ENCODE results near the gene MIAT. TPM values are rescaled to one million over a fixed set of nuclear protein-coding genes. Genes with fewer than 3 reads are reported as not detected.

MIAT gene
- total RNA-seq, 4 donors from 2014 or later, result 0.05 to 1.1 (median 0.41) TPM

DNA sequence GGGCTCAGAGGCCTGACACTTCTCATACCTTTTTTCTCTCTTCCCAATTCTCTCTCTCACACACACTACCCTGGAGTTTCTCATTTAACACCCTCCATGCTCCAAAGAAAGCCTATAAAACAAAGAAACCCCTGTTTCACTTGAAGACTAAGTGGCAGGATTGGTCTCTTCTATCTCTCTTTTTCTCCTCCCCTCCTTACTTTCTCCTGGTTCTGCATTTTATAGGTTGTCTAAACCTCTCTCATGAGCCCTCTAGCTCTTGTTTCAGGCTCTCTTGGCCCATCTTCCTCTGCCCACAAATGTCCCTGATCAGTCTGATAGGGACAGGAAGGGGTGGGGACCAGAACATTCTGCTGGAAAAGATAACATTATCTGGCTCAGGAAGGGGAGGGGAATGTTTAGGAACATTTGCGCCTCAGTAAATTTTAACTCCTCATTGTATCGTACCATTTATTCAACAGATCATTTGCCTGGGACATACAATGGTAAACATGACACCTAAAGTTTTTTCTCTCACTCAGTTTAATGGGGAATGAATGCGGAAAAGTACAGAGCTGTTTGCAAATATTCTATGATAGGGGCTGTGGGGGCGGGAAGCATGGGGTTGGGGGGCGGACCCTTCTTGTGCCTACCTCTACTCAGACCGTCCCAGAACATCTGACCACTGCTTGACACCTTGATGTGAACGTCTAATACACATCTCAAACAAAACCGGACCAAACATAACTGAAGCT is 24.8 kb upstream of the MIAT start:
- Histone ChIP-seq H3K27me3 (peaks cover 35% of the 10 kb centered on the region), H3K4me3 (no peak overlapping the region), H3K36me3 (no peaks in the 10 kb centered on the region), H3K4me1 (no peaks in the 10 kb centered on the region), H3K27ac (peak overlapping the region in 1 of 4 donors; percentile 10), H3K9me3 (peaks cover 0 to 9% (median 0%) of the 10 kb centered on the region in 3 donors)
- TF ChIP-seq POLR2A (IDR thresholded peaks at IDR 0.05) (no peak), EP300 (IDR thresholded peaks at IDR 0.05) (no peak), POLR2AphosphoS5 (IDR thresholded peaks at IDR 0.05) (no peak)
- TF ChIP-seq, protein P1, sequence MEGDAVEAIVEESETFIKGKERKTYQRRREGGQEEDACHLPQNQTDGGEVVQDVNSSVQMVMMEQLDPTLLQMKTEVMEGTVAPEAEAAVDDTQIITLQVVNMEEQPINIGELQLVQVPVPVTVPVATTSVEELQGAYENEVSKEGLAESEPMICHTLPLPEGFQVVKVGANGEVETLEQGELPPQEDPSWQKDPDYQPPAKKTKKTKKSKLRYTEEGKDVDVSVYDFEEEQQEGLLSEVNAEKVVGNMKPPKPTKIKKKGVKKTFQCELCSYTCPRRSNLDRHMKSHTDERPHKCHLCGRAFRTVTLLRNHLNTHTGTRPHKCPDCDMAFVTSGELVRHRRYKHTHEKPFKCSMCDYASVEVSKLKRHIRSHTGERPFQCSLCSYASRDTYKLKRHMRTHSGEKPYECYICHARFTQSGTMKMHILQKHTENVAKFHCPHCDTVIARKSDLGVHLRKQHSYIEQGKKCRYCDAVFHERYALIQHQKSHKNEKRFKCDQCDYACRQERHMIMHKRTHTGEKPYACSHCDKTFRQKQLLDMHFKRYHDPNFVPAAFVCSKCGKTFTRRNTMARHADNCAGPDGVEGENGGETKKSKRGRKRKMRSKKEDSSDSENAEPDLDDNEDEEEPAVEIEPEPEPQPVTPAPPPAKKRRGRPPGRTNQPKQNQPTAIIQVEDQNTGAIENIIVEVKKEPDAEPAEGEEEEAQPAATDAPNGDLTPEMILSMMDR (IDR thresholded peaks at IDR 0.05), result no peak
- peak; percentile 51 for ATAC-seq
- WGBS, 2 donors (ENCODE audit: low coverage in 1 of 2), result 37 to 56% methylated on average over 8 of the region's 8 CpGs

DNA sequence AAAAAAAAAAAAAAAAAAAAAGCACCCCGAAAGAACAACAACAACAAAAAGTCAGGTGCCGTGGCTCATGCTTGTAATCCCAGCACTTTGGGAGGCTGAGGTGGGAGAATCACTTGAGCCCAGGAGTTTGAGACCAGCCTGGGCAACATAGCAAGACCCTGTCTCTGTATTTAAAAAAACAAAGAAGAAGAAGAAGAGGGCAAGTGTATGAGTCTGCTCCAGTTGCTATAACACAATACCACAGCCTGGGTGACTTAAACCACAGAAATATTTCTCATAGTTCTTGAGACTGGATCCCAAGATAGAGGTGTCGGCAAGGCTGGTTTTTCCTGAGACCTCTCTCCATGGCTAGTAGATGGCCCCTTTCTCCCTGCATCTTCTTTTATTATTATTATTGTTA is 23.2 kb upstream of the MIAT start:
- Histone ChIP-seq H3K9me3 (peaks cover 0 to 9% (median 0%) of the 10 kb centered on the region in 3 donors), H3K27me3 (peaks cover 51% of the 10 kb centered on the region), H3K36me3 (no peaks in the 10 kb centered on the region), H3K27ac (no peak overlapping the region), H3K4me3 (no peak overlapping the region), H3K4me1 (no peaks in the 10 kb centered on the region)
- TF ChIP-seq EP300 (IDR thresholded peaks at IDR 0.05) (no peak), POLR2A (IDR thresholded peaks at IDR 0.05) (no peak), POLR2AphosphoS5 (IDR thresholded peaks at IDR 0.05) (no peak)
- TF ChIP-seq, protein P1 (IDR thresholded peaks at IDR 0.05), result no peak
- no peak for ATAC-seq
- WGBS, 2 donors (ENCODE audit: low coverage in 1 of 2), result 80 to 86% methylated on average over 1 to 3 of the region's 3 CpGs

GRCh38 chr22:26635117-26635516 is 22.3 kb upstream of the MIAT start:
- no peak for ATAC-seq

GRCh38 chr22:26636296-26636695 is 21.1 kb upstream of the MIAT start:
- H3K9me3 ChIP-seq, result no peaks in the 10 kb centered on the region

More at GRCh38 chr22:26635117-26635516, 22.3 kb upstream of the MIAT start:
- Histone ChIP-seq H3K4me1 (no peaks in the 10 kb centered on the region), H3K27me3 (peaks cover 57% of the 10 kb centered on the region), H3K36me3 (no peaks in the 10 kb centered on the region), H3K9me3 (peaks cover 0 to 6% (median 0%) of the 10 kb centered on the region in 3 donors), H3K4me3 (no peak overlapping the region), H3K27ac (no peak overlapping the region)
- WGBS, 2 donors (ENCODE audit: low coverage in 1 of 2), result 73 to 80% methylated on average over 1 to 2 of the region's 2 CpGs
- TF ChIP-seq POLR2AphosphoS5 (IDR thresholded peaks at IDR 0.05), result no peak
- TF ChIP-seq POLR2A (IDR thresholded peaks at IDR 0.05), result no peak
- TF ChIP-seq, protein P1 (IDR thresholded peaks at IDR 0.05), result no peak
- no peak for TF ChIP-seq EP300 (IDR thresholded peaks at IDR 0.05)

More at GRCh38 chr22:26636296-26636695, 21.1 kb upstream of the MIAT start:
- Histone ChIP-seq H3K36me3 (no peaks in the 10 kb centered on the region), H3K4me1 (no peaks in the 10 kb centered on the region), H3K4me3 (no peak overlapping the region), H3K27me3 (peaks cover 68% of the 10 kb centered on the region), H3K27ac (no peak overlapping the region)
- ATAC-seq, result no peak
- WGBS, 2 donors (ENCODE audit: low coverage in 1 of 2), result 20 to 40% methylated on average over 1 of the region's 1 CpG
- TF ChIP-seq, protein P1 (IDR thresholded peaks at IDR 0.05), result no peak
- no peak for TF ChIP-seq POLR2A (IDR thresholded peaks at IDR 0.05)

Measured in gastroesophageal sphincter (tissue), 4 donors.